ENCODE measurements around the gene FBXO10.

GRCh38 chr9:37604296-37604695 is 28.1 kb upstream of the FBXO10 start:
- TF ChIP-seq CTCF (IDR thresholded peaks at IDR 0.05) (no peak), EP300 (IDR thresholded peaks at IDR 0.05) (no peak), POLR2A (IDR thresholded peaks at IDR 0.05) (no peak)

Data from tibial nerve (tissue), 4 donors.